GM18873 (cell line): ENCODE data around the gene ADGRF4.

Source experiments
- ATAC-seq: cut with Tn5 transposase; IDR thresholded peaks from one replicate; pipeline ENCODE4 v1.9.1; 2021; ENCODE audit warnings: mild to moderate bottlenecking, moderate library complexity, moderate number of reproducible peaks; ENCODE audit not compliant: unreplicated experiment, low FRiP score

Gene ADGRF4

DNA sequence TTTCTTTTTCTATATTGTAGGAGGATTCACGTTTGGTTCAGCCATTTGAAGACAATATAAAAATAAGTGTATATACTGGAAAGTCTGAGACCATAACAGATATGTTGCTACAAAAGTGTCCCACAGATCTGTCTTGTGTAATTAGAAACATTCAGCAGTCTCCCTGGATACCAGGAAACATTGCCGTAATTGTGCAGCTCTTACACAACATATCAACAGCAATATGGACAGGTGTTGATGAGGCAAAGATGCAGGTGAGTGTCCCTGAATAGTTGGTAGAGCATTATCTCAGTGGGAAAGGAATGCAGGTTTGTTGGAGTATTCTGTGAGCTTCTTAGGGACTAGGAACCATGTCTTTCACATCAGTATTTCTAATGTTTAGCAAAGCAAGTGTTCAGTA, 18.3 kb upstream of the ADGRF4 start:
- no peak for ATAC-seq

- ATAC-seq = no peak
These were observed 17.7 kb upstream of the ADGRF4 start for GRCh38 chr6:47680724-47681123.

DNA sequence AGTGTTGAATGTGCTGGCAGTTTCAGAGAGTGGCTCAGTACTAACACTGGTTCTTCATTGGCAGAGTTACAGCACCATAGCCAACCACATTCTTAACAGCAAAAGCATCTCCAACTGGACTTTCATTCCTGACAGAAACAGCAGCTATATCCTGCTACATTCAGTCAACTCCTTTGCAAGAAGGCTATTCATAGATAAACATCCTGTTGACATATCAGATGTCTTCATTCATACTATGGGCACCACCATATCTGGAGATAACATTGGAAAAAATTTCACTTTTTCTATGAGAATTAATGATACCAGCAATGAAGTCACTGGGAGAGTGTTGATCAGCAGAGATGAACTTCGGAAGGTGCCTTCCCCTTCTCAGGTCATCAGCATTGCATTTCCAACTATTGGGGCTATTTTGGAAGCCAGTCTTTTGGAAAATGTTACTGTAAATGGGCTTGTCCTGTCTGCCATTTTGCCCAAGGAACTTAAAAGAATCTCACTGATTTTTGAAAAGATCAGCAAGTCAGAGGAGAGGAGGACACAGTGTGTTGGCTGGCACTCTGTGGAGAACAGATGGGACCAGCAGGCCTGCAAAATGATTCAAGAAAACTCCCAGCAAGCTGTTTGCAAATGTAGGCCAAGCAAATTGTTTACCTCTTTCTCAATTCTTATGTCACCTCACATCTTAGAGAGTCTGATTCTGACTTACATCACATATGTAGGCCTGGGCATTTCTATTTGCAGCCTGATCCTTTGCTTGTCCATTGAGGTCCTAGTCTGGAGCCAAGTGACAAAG, 17.0 kb upstream of the ADGRF4 start:
- no peak for ATAC-seq

DNA sequence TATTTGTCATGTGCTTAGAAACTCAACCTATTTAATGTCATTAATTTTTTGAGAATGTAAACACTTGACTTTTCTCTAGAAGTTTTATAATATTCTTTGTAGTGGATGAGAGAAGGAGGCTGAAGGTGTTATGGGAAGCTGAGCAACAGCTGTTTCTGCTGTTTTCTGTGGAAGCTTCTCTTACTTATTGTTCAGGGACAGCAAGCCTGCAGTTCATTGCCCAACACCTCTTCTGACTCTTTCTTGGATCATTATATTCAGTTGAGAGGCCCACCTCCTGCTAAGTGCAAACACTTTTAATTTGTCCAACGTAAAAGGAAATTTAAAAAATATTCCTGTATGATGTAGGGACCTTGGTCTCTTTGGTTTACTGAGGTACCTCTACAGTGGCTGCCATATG, 12.0 kb upstream of the ADGRF4 start:
- no peak for ATAC-seq

- ATAC-seq = no peak
These were observed 10.9 kb upstream of the ADGRF4 start for GRCh38 chr6:47687432-47687831.

DNA sequence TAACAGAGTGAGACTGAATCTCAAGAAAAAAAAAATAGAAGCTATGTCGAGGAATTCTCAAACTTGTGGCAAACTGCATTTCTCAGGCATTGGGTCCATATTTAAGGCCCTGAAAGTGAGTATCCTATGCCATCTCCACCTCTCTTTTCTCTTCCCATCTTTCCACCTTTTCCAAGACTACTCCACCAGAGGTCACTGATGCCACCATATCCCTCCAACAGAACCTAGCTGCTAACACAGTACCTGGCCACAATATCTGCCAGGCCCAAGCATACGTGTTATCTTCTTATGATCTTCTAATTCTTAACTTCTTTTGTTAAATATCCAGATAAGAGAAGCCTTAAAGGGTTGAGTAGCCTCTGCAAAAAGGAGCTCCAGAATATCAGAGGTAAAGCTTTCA, 8.2 kb upstream of the ADGRF4 start:
- ATAC-seq = no peak

GRCh38 chr6:47690791-47691190, 7.6 kb upstream of the ADGRF4 start:
- no peak for ATAC-seq

- ATAC-seq = no peak
These were observed 455 bp upstream of the ADGRF4 start for GRCh38 chr6:47697925-47698324.

DNA sequence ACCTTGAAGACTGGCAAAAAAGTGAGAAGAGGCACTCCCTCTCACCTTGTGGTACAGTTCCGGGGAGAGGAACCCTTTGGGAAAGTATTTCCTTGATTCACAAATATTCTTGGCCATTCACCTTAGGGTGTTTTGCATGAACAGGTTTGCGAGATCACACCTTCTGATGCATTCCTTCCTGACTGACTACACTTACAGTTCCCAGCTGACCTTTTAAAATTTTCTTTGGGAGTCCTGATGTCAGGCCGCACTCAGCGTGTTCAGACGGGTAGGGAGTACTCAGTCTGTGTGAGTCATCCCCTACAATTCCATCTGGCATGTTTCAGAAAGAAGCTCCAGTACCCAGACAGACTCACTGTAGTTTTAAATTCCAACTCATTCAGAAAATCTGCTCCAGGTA, 1.7 kb downstream of the ADGRF4 start:
- no peak for ATAC-seq

DNA sequence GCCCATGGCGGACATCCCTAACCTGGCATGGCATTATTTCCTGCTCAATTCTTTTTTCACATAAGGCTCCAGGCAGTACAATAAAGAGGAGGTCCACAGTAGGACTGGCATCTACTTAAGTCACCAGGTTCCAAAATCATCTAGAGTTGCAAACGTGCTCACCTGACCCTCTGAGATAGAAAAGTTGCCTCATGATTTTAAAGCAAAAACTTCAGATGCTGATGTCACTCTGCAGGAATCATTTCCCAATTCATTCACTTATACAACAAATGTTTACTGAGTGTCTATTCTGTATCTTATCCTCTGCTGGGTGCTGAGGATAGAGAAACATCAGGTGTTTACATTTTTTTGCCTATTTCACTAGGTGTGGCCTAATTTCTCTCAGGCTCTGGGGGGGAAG, 2.2 kb downstream of the ADGRF4 start:
- ATAC-seq = no peak

GRCh38 chr6:47701363-47701762, 3.0 kb downstream of the ADGRF4 start:
- ATAC-seq = peak; percentile 80

DNA sequence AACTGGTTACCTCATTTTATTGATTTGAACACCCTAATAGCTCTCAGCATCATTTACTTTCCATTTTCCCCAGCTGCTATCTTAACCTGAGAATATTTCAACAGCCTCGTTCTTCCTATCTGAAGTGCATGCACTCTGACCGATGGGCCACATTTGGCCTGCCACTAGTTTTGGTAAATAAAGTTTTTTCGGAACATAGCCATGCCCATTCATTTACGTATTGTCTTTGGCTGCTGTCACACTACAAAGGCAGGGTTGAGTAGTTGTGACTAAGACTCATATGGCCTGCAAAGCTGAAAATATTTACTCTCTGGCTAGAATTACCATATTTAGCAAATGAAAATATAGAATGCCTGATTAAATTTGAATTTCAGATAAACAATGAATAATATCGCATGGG, 10.8 kb downstream of the ADGRF4 start:
- no peak for ATAC-seq

- ATAC-seq = no peak
These were observed 11.9 kb downstream of the ADGRF4 start for GRCh38 chr6:47710295-47710694.

DNA sequence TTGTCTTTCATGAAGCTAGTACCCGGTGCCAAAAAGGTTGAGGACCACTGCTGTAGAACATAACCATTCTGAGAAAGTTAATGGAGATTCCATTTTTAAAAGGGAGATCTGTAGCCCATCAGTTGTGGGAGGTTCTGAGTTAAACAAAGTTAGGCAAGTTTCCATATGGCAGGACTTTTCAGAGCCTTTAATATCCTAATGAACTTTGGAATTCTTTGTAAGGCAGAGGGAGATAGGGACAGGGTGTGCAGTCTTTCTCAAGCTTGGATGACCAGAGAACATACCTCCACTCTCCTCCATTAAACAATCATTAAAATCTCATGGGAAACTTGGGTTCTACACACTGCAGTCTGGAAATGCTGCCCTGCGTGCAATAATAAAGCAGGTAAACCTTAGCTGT, 14.8 kb downstream of the ADGRF4 start:
- no peak for ATAC-seq

DNA sequence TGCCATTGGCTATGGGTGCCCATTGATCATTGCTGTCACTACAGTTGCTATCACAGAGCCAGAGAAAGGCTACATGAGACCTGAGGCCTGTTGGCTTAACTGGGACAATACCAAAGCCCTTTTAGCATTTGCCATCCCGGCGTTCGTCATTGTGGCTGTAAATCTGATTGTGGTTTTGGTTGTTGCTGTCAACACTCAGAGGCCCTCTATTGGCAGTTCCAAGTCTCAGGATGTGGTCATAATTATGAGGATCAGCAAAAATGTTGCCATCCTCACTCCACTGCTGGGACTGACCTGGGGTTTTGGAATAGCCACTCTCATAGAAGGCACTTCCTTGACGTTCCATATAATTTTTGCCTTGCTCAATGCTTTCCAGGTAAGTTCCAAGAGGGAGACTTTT, 16.4 kb downstream of the ADGRF4 start:
- ATAC-seq = no peak

GRCh38 chr6:47715782-47716181, 17.4 kb downstream of the ADGRF4 start:
- no peak for ATAC-seq

- ATAC-seq = no peak
These were observed 17.8 kb downstream of the ADGRF4 start for GRCh38 chr6:47716207-47716606.

- ATAC-seq = no peak
These were observed 20.2 kb downstream of the ADGRF4 start for GRCh38 chr6:47718571-47718970.

DNA sequence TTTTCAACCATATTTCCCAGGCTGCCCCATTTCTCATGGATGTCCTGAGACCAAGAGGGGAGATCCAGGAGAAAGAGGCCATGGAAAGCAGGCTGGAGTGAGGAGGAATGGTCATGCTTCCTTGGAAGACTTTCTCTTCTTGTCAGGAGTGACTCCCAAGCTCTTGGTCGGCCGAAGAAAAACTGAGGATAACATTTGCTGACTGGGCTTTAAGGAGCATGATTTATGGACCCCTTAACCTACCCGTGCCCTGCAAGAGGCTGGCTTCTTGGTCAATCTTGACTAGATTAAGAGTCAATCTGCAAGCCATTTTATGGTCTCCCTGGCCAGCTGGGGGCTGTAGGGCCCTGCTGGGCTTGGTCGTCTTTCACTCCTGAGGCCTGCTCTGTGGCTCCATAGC, 22.8 kb downstream of the ADGRF4 start:
- no peak for ATAC-seq

- ATAC-seq = no peak
These were observed 23.8 kb downstream of the ADGRF4 start for GRCh38 chr6:47722194-47722593.

- no peak for ATAC-seq
These were observed 25.9 kb downstream of the ADGRF4 start for GRCh38 chr6:47724300-47724699.

GRCh38 chr6:47727391-47727790, 29.0 kb downstream of the ADGRF4 start:
- no peak for ATAC-seq

DNA sequence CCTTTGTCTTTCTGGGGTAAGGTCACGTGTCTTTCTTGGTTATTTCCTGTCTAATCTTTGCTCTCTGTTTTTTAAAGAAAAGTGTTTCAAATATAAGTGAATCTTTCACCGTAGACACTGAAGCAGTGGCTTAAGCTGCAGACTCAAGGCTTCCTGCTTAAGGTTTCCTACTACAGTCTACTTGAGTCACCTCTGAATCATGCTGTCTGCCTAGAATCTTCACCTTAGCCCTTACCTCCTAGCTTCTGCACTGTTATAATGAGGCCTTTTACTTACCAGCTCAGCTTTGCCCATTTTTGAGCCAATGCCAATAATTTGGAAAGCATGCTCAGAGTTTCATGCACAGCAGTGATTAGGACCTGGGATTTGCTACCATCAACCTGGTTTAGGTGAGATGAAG, 30.6 kb downstream of the ADGRF4 start:
- no peak for ATAC-seq
